Neuronal stem cell (in vitro differentiated cells): Measurements from ENCODE around the gene ZBED1.

Experiments used
- DNase-seq: peaks from one replicate; pipeline ENCODE4 v3.0.0-alpha.2; 2013; ENCODE audit warnings: low spot score
- H2AFZ ChIP-seq: one replicate; pipeline ENCODE4 v1.6.1; 2013; ENCODE audit warnings: mild to moderate bottlenecking, low read length, inconsistent platforms
- H2AK5ac ChIP-seq: 2 replicates; pipeline ENCODE4 v1.6.1; 2013; ENCODE audit warnings: low read depth, mild to moderate bottlenecking, inconsistent platforms, low read length, moderate library complexity, mixed read lengths
- H2BK120ac ChIP-seq: 2 replicates; pipeline ENCODE4 v1.6.1; 2013; ENCODE audit warnings: low read depth, mild to moderate bottlenecking, inconsistent platforms, low read length, moderate library complexity, mixed read lengths
- H2BK12ac ChIP-seq: one replicate; pipeline ENCODE4 v1.6.1; 2013; ENCODE audit warnings: low read length, inconsistent platforms
- H2BK15ac ChIP-seq: 2 replicates; pipeline ENCODE4 v1.6.1; 2013; ENCODE audit warnings: mild to moderate bottlenecking, low read length, inconsistent platforms, mixed read lengths
- H2BK5ac ChIP-seq: one replicate; pipeline ENCODE4 v1.6.1; 2013; ENCODE audit warnings: inconsistent platforms, mild to moderate bottlenecking, low read length, moderate library complexity
- H3K14ac ChIP-seq: one replicate; pipeline ENCODE4 v1.6.1; 2013; ENCODE audit warnings: low read length, inconsistent platforms
- H3K18ac ChIP-seq: 2 replicates; pipeline ENCODE4 v1.6.1; 2013; ENCODE audit warnings: low read length, inconsistent platforms
- H3K23ac ChIP-seq: 2 replicates; pipeline ENCODE4 v1.6.1; 2013; ENCODE audit warnings: low read depth, mild to moderate bottlenecking, mixed read lengths, low read length, inconsistent platforms; ENCODE audit not compliant: poor library complexity
- H3K27ac ChIP-seq: replicated peaks from 3 replicates; pipeline ENCODE4 v1.5.1; 2013; ENCODE audit warnings: low read length, inconsistent platforms
- H3K27me3 ChIP-seq, 3 experiments: 2 replicates each; pipeline ENCODE4 v1.6.1; 2013; ENCODE audit warnings: low read length in 3 of 3, mild to moderate bottlenecking in 2 of 3, inconsistent platforms in 1 of 3, low read depth in 1 of 3, mixed read lengths in 1 of 3, moderate library complexity in 1 of 3; ENCODE audit not compliant: control insufficient read depth in 3 of 3, insufficient read depth in 3 of 3
- H3K36me3 ChIP-seq, 2 donors: replicated peaks in 1 of 2; 2 replicates each; pipeline ENCODE4 v1.6.1; 2013; ENCODE audit warnings: low read length in 2 of 2; ENCODE audit not compliant: control insufficient read depth in 2 of 2, insufficient read depth in 2 of 2
- H3K4ac ChIP-seq: 2 replicates; pipeline ENCODE4 v1.6.1; 2013; ENCODE audit warnings: inconsistent platforms, mild to moderate bottlenecking, low read length, moderate library complexity
- H3K4me1 ChIP-seq, 2 donors: 1 replicate in 1 of 2; 2 replicates in 1 of 2; pipeline ENCODE4 v1.6.1; 2013; ENCODE audit warnings: low read length in 2 of 2, low read depth in 1 of 2; ENCODE audit not compliant: control insufficient read depth in 2 of 2, insufficient read depth in 1 of 2
- H3K4me2 ChIP-seq: one replicate; pipeline ENCODE4 v1.6.1; 2013; ENCODE audit warnings: mild to moderate bottlenecking, low read length, inconsistent platforms; ENCODE audit not compliant: insufficient read depth, poor library complexity, severe bottlenecking
- H3K4me3 ChIP-seq, 2 donors: 2 replicates each; pipeline ENCODE4 v1.5.1; 2013; ENCODE audit warnings: low read length in 2 of 2, mild to moderate bottlenecking in 2 of 2, inconsistent platforms in 1 of 2, moderate library complexity in 1 of 2
- H3K79me1 ChIP-seq: one replicate; pipeline ENCODE4 v1.6.1; 2013; ENCODE audit warnings: low read depth, mild to moderate bottlenecking, inconsistent platforms, low read length, moderate library complexity
- H3K9ac ChIP-seq: one replicate; pipeline ENCODE4 v1.6.1; 2013; ENCODE audit warnings: mild to moderate bottlenecking, low read depth, low read length, inconsistent platforms; ENCODE audit not compliant: poor library complexity
- H3K9me3 ChIP-seq, 2 donors: replicated peaks in 1 of 2; 2 replicates each; pipeline versions ENCODE3 to v1.6.1; 2013; ENCODE audit warnings: low read length in 2 of 2, mild to moderate bottlenecking in 2 of 2, inconsistent platforms in 1 of 2, low read depth in 1 of 2, mixed read lengths in 1 of 2, moderate library complexity in 1 of 2; ENCODE audit not compliant: control insufficient read depth in 2 of 2, insufficient read depth in 1 of 2
- H4K8ac ChIP-seq: one replicate; pipeline ENCODE4 v1.6.1; 2013; ENCODE audit warnings: low read depth, mild to moderate bottlenecking, inconsistent platforms, low read length, moderate library complexity
- H4K91ac ChIP-seq: one replicate; pipeline ENCODE4 v1.6.1; 2013; ENCODE audit warnings: low read length, low read depth, mild to moderate bottlenecking, inconsistent platforms; ENCODE audit not compliant: poor library complexity
- WGBS, 2 donors: extraction: QIAGEN DNeasy Blood & Tissue Kit; methylation state at CpG; one replicate each; pipeline ENCODE4 v1.1.7; 2013; ENCODE audit warnings: missing lambda C conversion rate in 2 of 2, mixed read lengths in 1 of 2; ENCODE audit not compliant: insufficient read length in 2 of 2, insufficient replicate concordance in 1 of 2; ENCODE audit errors: extremely low coverage in 2 of 2; 5-methylcytosine and 5-hydroxymethylcytosine counted together

The ZBED1 gene

GRCh38 chrX:2486476-2487133, 14.2 kb downstream of the ZBED1 start:
- Histone ChIP-seq H3K4me2 (no peak overlapping the region), H4K91ac (no peak overlapping the region), H2AK5ac (no peak overlapping the region), H4K8ac (no peak overlapping the region), H2BK120ac (no peak overlapping the region), H3K23ac (no peak overlapping the region), H3K27ac (no peak overlapping the region), H3K27me3 (no peaks in the 10 kb centered on the region), H3K9ac (peak overlapping the region; percentile 27), H3K4ac (no peak overlapping the region), H3K18ac (no peak overlapping the region), H3K9me3 (peaks cover 0 to 3% of the 10 kb centered on the region in 2 donors), H3K79me1 (peaks cover 12% of the 10 kb centered on the region), H3K4me3 (no peak overlapping the region), H3K4me1 (peaks cover 0 to 13% of the 10 kb centered on the region in 2 donors), H2BK5ac (no peak overlapping the region), H3K36me3 (peaks cover 30 to 70% of the 10 kb centered on the region in 2 donors), H2BK12ac (no peak overlapping the region), H2AFZ (no peak overlapping the region), H2BK15ac (no peak overlapping the region), H3K14ac (no peak overlapping the region)
- DNase-seq = no peak
- WGBS, 2 donors = no CpG with 5 or more reads among the region's 29 CpGs

GRCh38 chrX:2485789-2486345, 14.9 kb downstream of the ZBED1 start:
- Histone ChIP-seq H3K14ac (no peak overlapping the region), H3K4me2 (no peak overlapping the region), H3K27me3 (no peaks in the 10 kb centered on the region), H3K9ac (no peak overlapping the region), H2AFZ (no peak overlapping the region), H2BK12ac (no peak overlapping the region), H2BK5ac (no peak overlapping the region), H4K8ac (no peak overlapping the region), H3K4ac (no peak overlapping the region), H3K27ac (no peak overlapping the region), H3K9me3 (peaks cover 0 to 3% of the 10 kb centered on the region in 2 donors), H3K4me3 (no peak overlapping the region), H4K91ac (no peak overlapping the region), H2BK15ac (no peak overlapping the region), H2AK5ac (no peak overlapping the region), H3K79me1 (peaks cover 12% of the 10 kb centered on the region), H2BK120ac (no peak overlapping the region), H3K23ac (no peak overlapping the region), H3K18ac (no peak overlapping the region), H3K36me3 (peaks cover 30 to 63% of the 10 kb centered on the region in 2 donors), H3K4me1 (peaks cover 0 to 13% of the 10 kb centered on the region in 2 donors)
- WGBS, 2 donors = 100% methylated on average over 1 of the region's 10 CpGs; no CpG with 5 or more reads in 1 of the 2 donors
- DNase-seq = no peak

GRCh38 chrX:2484721-2485648, 15.8 kb downstream of the ZBED1 start:
- Histone ChIP-seq H3K27ac (peak overlapping the region; percentile 69), H3K9me3 (peaks cover 0 to 3% of the 10 kb centered on the region in 2 donors), H2BK12ac (no peak overlapping the region), H2BK15ac (no peak overlapping the region), H4K91ac (no peak overlapping the region), H3K23ac (no peak overlapping the region), H3K4ac (no peak overlapping the region), H3K27me3 (no peaks in the 10 kb centered on the region), H2BK5ac (no peak overlapping the region), H3K9ac (no peak overlapping the region), H3K14ac (no peak overlapping the region), H2AFZ (no peak overlapping the region), H3K4me1 (peaks cover 0 to 13% of the 10 kb centered on the region in 2 donors), H2BK120ac (no peak overlapping the region), H3K36me3 (peaks cover 24 to 55% of the 10 kb centered on the region in 2 donors), H3K4me3 (no peak overlapping the region), H3K18ac (peak overlapping the region; percentile 76), H3K79me1 (peaks cover 9% of the 10 kb centered on the region), H2AK5ac (peak overlapping the region; percentile 4), H4K8ac (no peak overlapping the region), H3K4me2 (no peak overlapping the region)
- WGBS, 2 donors = no CpG with 5 or more reads among the region's 26 CpGs
- DNase-seq = no peak

GRCh38 chrX:2484256-2484655, 16.5 kb downstream of the ZBED1 start:
- H3K9me3 ChIP-seq = peaks cover 0 to 2% of the 10 kb centered on the region in 2 donors
- no peak overlapping the region for H2BK120ac ChIP-seq
- no peak overlapping the region for H3K4me2 ChIP-seq
- H3K4ac ChIP-seq = no peak overlapping the region
- H2BK12ac ChIP-seq = no peak overlapping the region
- H2AK5ac ChIP-seq = peak overlapping the region; percentile 4
- H3K14ac ChIP-seq = no peak overlapping the region
- H2BK15ac ChIP-seq = no peak overlapping the region
- H3K4me3 ChIP-seq = no peak overlapping the region
- no peak overlapping the region for H2AFZ ChIP-seq
- no peak overlapping the region for H4K91ac ChIP-seq
- H3K9ac ChIP-seq = no peak overlapping the region
- H3K79me1 ChIP-seq = peaks cover 8% of the 10 kb centered on the region
- H3K18ac ChIP-seq = peak overlapping the region; percentile 76
- H3K23ac ChIP-seq = no peak overlapping the region
- H3K27me3 ChIP-seq = no peaks in the 10 kb centered on the region
- H3K36me3 ChIP-seq = peaks cover 20 to 47% of the 10 kb centered on the region in 2 donors
- H3K4me1 ChIP-seq = peaks cover 0 to 13% of the 10 kb centered on the region in 2 donors
- H2BK5ac ChIP-seq = no peak overlapping the region
- H3K27ac ChIP-seq = peak overlapping the region; percentile 69
- WGBS, 2 donors = no CpG with 5 or more reads among the region's 12 CpGs
- no peak for DNase-seq
- no peak overlapping the region for H4K8ac ChIP-seq
